H9 (cell line): ENCODE measurements around the gene BPIFB6. TPM values are rescaled to one million over a fixed set of nuclear protein-coding genes. Genes with fewer than 3 reads are reported as not detected.
A peak's percentile ranks its signal among the peaks of the same experiment; 100 is the strongest.

ENCODE experiments used
- DNase-seq: peaks from one replicate; pipeline ENCODE4 v3.0.0-alpha.2; 2017
- H2AFZ ChIP-seq: one replicate; pipeline ENCODE4 v1.6.1; 2013; ENCODE audit warnings: mild to moderate bottlenecking, low read length, control low read depth, moderate library complexity
- H2AK5ac ChIP-seq: 2 replicates; pipeline ENCODE4 v1.6.1; 2013; ENCODE audit warnings: low read length, control low read depth, mixed read lengths; ENCODE audit not compliant: insufficient read length
- H2BK120ac ChIP-seq: one replicate; pipeline ENCODE4 v1.6.1; 2013; ENCODE audit warnings: low read depth, mild to moderate bottlenecking, low read length, control low read depth, inconsistent platforms; ENCODE audit not compliant: poor library complexity, severe bottlenecking
- H2BK12ac ChIP-seq: 2 replicates; pipeline ENCODE4 v1.6.1; 2013; ENCODE audit warnings: low read length, control low read depth, mixed read lengths, low read depth; ENCODE audit not compliant: insufficient read length
- H2BK15ac ChIP-seq: 2 replicates; pipeline ENCODE4 v1.6.1; 2013; ENCODE audit warnings: low read depth, low read length, control low read depth
- H2BK20ac ChIP-seq: one replicate; pipeline ENCODE4 v1.6.1; 2013; ENCODE audit warnings: low read depth, mild to moderate bottlenecking, low read length, control low read depth, inconsistent platforms; ENCODE audit not compliant: poor library complexity, severe bottlenecking
- H2BK5ac ChIP-seq: 2 replicates; pipeline ENCODE4 v1.6.1; 2013; ENCODE audit warnings: low read length, control low read depth, mixed read lengths; ENCODE audit not compliant: insufficient read length
- H3K14ac ChIP-seq: 2 replicates; pipeline ENCODE4 v1.6.1; 2013; ENCODE audit warnings: low read length, control low read depth; ENCODE audit not compliant: insufficient read depth
- H3K18ac ChIP-seq: 2 replicates; pipeline ENCODE4 v1.6.1; 2013; ENCODE audit warnings: low read depth, mild to moderate bottlenecking, mixed read lengths, low read length, control low read depth; ENCODE audit not compliant: insufficient read length
- H3K23ac ChIP-seq: 2 replicates; pipeline ENCODE4 v1.6.1; 2013; ENCODE audit warnings: low read length, control low read depth, mixed read lengths, low read depth; ENCODE audit not compliant: insufficient read length
- H3K23me2 ChIP-seq: 2 replicates; pipeline ENCODE4 v1.6.1; 2013; ENCODE audit warnings: low read depth, mild to moderate bottlenecking, mixed read lengths, low read length, control low read depth; ENCODE audit not compliant: insufficient read length, poor library complexity, severe bottlenecking
- H3K27ac ChIP-seq: 2 replicates; pipeline ENCODE4 v1.5.1; 2013; ENCODE audit warnings: low read length, control low read depth, mixed read lengths, low read depth; ENCODE audit not compliant: insufficient read length
- H3K27me3 ChIP-seq: 2 replicates; pipeline ENCODE4 v1.6.1; 2013; ENCODE audit warnings: low read length, control low read depth, inconsistent platforms; ENCODE audit not compliant: insufficient read depth
- H3K4ac ChIP-seq: 2 replicates; pipeline ENCODE4 v1.6.1; 2013; ENCODE audit warnings: low read depth, mild to moderate bottlenecking, control low read depth, inconsistent platforms, low read length, moderate library complexity
- H3K4me1 ChIP-seq: 2 replicates; pipeline ENCODE4 v1.6.1; 2013; ENCODE audit warnings: low read length, control low read depth, inconsistent platforms; ENCODE audit not compliant: insufficient read depth
- H3K4me2 ChIP-seq: 2 replicates; pipeline ENCODE4 v1.6.1; 2013; ENCODE audit warnings: low read length, control low read depth, mixed read lengths; ENCODE audit not compliant: insufficient read length, insufficient read depth
- H3K56ac ChIP-seq: 2 replicates; pipeline ENCODE4 v1.6.1; 2013; ENCODE audit warnings: low read depth, mild to moderate bottlenecking, mixed read lengths, low read length, control low read depth; ENCODE audit not compliant: insufficient read length
- H3K79me1 ChIP-seq: 2 replicates; pipeline ENCODE4 v1.6.1; 2013; ENCODE audit warnings: low read depth, mild to moderate bottlenecking, moderate library complexity, low read length, control low read depth, inconsistent platforms; ENCODE audit not compliant: insufficient read depth, poor library complexity, severe bottlenecking
- H3K79me2 ChIP-seq: 2 replicates; pipeline ENCODE4 v1.6.1; 2013; ENCODE audit warnings: low read length, control low read depth, inconsistent platforms; ENCODE audit not compliant: insufficient read depth
- H3K9ac ChIP-seq: 2 replicates; pipeline ENCODE4 v1.6.1; 2013; ENCODE audit warnings: low read length, control low read depth, mixed read lengths; ENCODE audit not compliant: insufficient read length; ENCODE audit errors: extremely low read depth
- H3K9me3 ChIP-seq: one replicate; pipeline ENCODE4 v1.6.1; 2013; ENCODE audit warnings: low read depth, low read length, inconsistent platforms; ENCODE audit not compliant: control insufficient read depth
- H3T11ph ChIP-seq: one replicate; pipeline ENCODE4 v1.6.1; 2013; ENCODE audit warnings: mild to moderate bottlenecking, low read length, control low read depth, inconsistent platforms
- H4K20me1 ChIP-seq: one replicate; pipeline ENCODE4 v1.6.1; 2013; ENCODE audit not compliant: control insufficient read depth, insufficient read length, insufficient read depth
- H4K5ac ChIP-seq: 2 replicates; pipeline ENCODE4 v1.6.1; 2013; ENCODE audit warnings: low read depth, mild to moderate bottlenecking, mixed read lengths, low read length, control low read depth; ENCODE audit not compliant: insufficient read length
- H4K8ac ChIP-seq: replicated peaks from 2 replicates; pipeline ENCODE4 v1.6.1; 2013; ENCODE audit warnings: low read length, control low read depth, mixed read lengths, low read depth; ENCODE audit not compliant: insufficient read length
- H4K91ac ChIP-seq: 2 replicates; pipeline ENCODE4 v1.6.1; 2013; ENCODE audit warnings: low read depth, mild to moderate bottlenecking, moderate library complexity, mixed read lengths, low read length, control low read depth; ENCODE audit not compliant: insufficient read length
- H3K27ac Mint-ChIP-seq, 3 experiments: 2 replicates in 2 of 3; 3 replicates in 1 of 3; pipeline ENCODE4 v1.8.0; 2020 to 2021; ENCODE audit warnings: mixed read lengths in 3 of 3, mild to moderate bottlenecking in 1 of 3, moderate library complexity in 1 of 3
- H3K27me3 Mint-ChIP-seq: 2 replicates; pipeline ENCODE4 v1.8.0; 2021; ENCODE audit warnings: low read depth, mild to moderate bottlenecking, moderate library complexity, mixed read lengths
- H3K36me3 Mint-ChIP-seq, 3 experiments: 2 replicates in 2 of 3; 3 replicates in 1 of 3; pipeline ENCODE4 v1.8.0; 2020 to 2021; ENCODE audit warnings: low read depth in 3 of 3, mixed read lengths in 3 of 3; ENCODE audit not compliant: insufficient read depth in 1 of 3
- H3K4me1 Mint-ChIP-seq, 2 experiments: 2 replicates each; pipeline ENCODE4 v1.8.0; 2020; ENCODE audit warnings: mixed read lengths in 2 of 2
- H3K4me3 Mint-ChIP-seq, 2 experiments: 2 replicates in 1 of 2; 3 replicates in 1 of 2; pipeline ENCODE4 v1.8.0; 2020 to 2021; ENCODE audit warnings: mild to moderate bottlenecking in 2 of 2, mixed read lengths in 2 of 2, moderate library complexity in 1 of 2
- H3K9me3 Mint-ChIP-seq, 2 experiments: 2 replicates in 1 of 2; 3 replicates in 1 of 2; pipeline ENCODE4 v1.8.0; 2020; ENCODE audit warnings: mild to moderate bottlenecking in 2 of 2, mixed read lengths in 2 of 2, moderate library complexity in 1 of 2
- WGBS: extraction: QIAGEN DNeasy Blood & Tissue Kit; methylation state at CpG from one replicate; pipeline ENCODE4 v1.1.7; 2013; ENCODE audit warnings: missing lambda C conversion rate, low lambda C conversion rate, mixed read lengths; ENCODE audit not compliant: insufficient read length; ENCODE audit errors: extremely low coverage; 5-methylcytosine and 5-hydroxymethylcytosine counted together
- total RNA-seq: library from RNA; stranded (reverse); gene quantifications from 2 replicates; pipeline ENCODE4 v1.2.1, GENCODE V29; 2021
- TF ChIP-seq, protein P1 (sequence below): fragments of 200-600 bp; sonication (generic); conservative IDR thresholded peaks from 3 replicates; pipeline ENCODE4 v1.8.0; 2021; ENCODE audit warnings: antibody characterized with exemption, mild to moderate bottlenecking

Gene BPIFB6
- total RNA-seq, 1 experiment from 2014 or later: not detected

DNA sequence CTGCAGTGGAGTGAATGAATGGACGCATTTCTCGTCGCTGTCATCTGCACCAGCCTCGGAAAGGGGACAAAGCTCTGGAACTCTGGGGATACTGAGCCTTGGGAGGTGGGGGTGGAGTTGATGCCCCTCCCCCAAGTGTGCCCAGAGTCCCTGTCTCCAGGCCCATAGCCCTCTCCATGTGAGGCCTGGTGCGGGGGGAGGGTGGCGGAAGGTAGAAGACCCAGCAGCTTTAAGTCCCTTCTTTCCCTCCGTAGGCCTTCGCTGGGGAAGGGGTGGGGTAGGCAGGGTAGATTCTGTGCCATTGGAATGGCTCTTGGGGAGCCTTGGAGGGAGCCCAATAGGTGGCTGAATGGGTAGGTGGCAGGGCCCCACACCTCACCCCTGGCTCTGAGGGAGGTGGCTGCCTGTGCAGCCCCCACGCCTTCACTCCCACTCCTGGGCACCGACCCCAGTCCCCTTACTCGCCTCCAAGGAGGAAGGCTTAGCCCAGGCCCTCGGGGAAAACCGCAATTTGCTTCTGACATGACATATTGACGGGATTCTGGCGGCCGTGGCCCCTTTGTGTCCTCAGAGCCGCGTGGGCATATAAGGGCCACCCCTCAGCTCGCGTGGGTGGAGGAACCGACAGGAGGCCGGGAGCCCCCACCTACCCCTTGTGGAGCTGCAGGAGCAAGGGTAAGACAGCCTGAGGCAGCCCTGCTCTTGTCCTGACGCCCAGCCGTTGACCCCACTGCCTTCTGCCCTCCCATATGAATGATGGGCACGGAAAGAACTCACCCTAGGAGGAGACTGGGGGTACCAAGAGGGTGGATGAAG, 22.1 kb downstream of the BPIFB6 start, which contains the start of gene BPIFB3:
Gene BPIFB3 (plus strand): TSS at position 613 of the 816 bp plus-strand sequence. CDS start 1,533 bp downstream, outside the sequence.
- H3K27ac Mint-ChIP-seq: peak within 1 kb of the TSS in 2 of 3 experiments; percentile 7 to 76; a peak in 2 of 7 replicates
- DNase-seq: no peak
- H3K9ac ChIP-seq: no peak within 1 kb of the TSS

More for the DNA sequence above, 22.1 kb downstream of the BPIFB6 start, which contains the start of gene BPIFB3:
- peaks cover 8% of the 10 kb centered on the region in 2 experiments for H3K4me1 Mint-ChIP-seq
- no peaks in the 10 kb centered on the region for H3K4me1 ChIP-seq
- H2BK20ac ChIP-seq: no peak within 1 kb of the TSS
- no peak within 1 kb of the TSS for H3K4ac ChIP-seq
- H3K79me1 ChIP-seq: no peaks in the 10 kb centered on the region
- H2BK12ac ChIP-seq: no peak within 1 kb of the TSS
- no peaks in the 10 kb centered on the region for H3K9me3 ChIP-seq
- no peaks in the 10 kb centered on the region for H3K36me3 Mint-ChIP-seq
- H2AK5ac ChIP-seq: no peak within 1 kb of the TSS
- H3K79me2 ChIP-seq: no peaks in the 10 kb centered on the region
- TF ChIP-seq, protein P1, sequence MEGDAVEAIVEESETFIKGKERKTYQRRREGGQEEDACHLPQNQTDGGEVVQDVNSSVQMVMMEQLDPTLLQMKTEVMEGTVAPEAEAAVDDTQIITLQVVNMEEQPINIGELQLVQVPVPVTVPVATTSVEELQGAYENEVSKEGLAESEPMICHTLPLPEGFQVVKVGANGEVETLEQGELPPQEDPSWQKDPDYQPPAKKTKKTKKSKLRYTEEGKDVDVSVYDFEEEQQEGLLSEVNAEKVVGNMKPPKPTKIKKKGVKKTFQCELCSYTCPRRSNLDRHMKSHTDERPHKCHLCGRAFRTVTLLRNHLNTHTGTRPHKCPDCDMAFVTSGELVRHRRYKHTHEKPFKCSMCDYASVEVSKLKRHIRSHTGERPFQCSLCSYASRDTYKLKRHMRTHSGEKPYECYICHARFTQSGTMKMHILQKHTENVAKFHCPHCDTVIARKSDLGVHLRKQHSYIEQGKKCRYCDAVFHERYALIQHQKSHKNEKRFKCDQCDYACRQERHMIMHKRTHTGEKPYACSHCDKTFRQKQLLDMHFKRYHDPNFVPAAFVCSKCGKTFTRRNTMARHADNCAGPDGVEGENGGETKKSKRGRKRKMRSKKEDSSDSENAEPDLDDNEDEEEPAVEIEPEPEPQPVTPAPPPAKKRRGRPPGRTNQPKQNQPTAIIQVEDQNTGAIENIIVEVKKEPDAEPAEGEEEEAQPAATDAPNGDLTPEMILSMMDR: no peak
- H2BK5ac ChIP-seq: no peak within 1 kb of the TSS
- WGBS: no CpG with 5 or more reads among the region's 25 CpGs
- no peaks in the 10 kb centered on the region for H3K23me2 ChIP-seq
- H4K5ac ChIP-seq: no peak within 1 kb of the TSS
- peak within 1 kb of the TSS; percentile 19 for H3K14ac ChIP-seq
- H3K27ac ChIP-seq: no peak within 1 kb of the TSS
- H2BK15ac ChIP-seq: no peak within 1 kb of the TSS
- no peak within 1 kb of the TSS for H3K18ac ChIP-seq
- H3K4me3 Mint-ChIP-seq: no peak within 1 kb of the TSS; a peak in 2 of 5 replicates
- no peaks in the 10 kb centered on the region for H3K27me3 ChIP-seq
- H3K56ac ChIP-seq: no peak within 1 kb of the TSS
- H3K27me3 Mint-ChIP-seq: peaks cover 4% of the 10 kb centered on the region; the same call in 1 of the 2 replicates
- H3T11ph ChIP-seq: no peak within 1 kb of the TSS
- H3K9me3 Mint-ChIP-seq: peaks cover 0 to 2% of the 10 kb centered on the region in 2 experiments; a peak in 1 of 5 replicates
- H4K91ac ChIP-seq: no peak within 1 kb of the TSS
- no peak within 1 kb of the TSS for H3K23ac ChIP-seq
- no peaks in the 10 kb centered on the region for H4K20me1 ChIP-seq
- no peak within 1 kb of the TSS for H4K8ac ChIP-seq
- H2AFZ ChIP-seq: no peak within 1 kb of the TSS
- no peak within 1 kb of the TSS for H2BK120ac ChIP-seq
- H3K4me2 ChIP-seq: no peak within 1 kb of the TSS
